ENCODE results near the gene TXN2. TPM values are rescaled to one million over a fixed set of nuclear protein-coding genes. Genes with fewer than 3 reads are reported as not detected.

TXN2 gene, protein sequence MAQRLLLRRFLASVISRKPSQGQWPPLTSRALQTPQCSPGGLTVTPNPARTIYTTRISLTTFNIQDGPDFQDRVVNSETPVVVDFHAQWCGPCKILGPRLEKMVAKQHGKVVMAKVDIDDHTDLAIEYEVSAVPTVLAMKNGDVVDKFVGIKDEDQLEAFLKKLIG
- 56.0 to 72.4 TPM (median 67.6 TPM) in 5 replicates for total RNA-seq (2022; extraction: Qiagen RNA extraction; ENCODE audit: low read depth)

DNA sequence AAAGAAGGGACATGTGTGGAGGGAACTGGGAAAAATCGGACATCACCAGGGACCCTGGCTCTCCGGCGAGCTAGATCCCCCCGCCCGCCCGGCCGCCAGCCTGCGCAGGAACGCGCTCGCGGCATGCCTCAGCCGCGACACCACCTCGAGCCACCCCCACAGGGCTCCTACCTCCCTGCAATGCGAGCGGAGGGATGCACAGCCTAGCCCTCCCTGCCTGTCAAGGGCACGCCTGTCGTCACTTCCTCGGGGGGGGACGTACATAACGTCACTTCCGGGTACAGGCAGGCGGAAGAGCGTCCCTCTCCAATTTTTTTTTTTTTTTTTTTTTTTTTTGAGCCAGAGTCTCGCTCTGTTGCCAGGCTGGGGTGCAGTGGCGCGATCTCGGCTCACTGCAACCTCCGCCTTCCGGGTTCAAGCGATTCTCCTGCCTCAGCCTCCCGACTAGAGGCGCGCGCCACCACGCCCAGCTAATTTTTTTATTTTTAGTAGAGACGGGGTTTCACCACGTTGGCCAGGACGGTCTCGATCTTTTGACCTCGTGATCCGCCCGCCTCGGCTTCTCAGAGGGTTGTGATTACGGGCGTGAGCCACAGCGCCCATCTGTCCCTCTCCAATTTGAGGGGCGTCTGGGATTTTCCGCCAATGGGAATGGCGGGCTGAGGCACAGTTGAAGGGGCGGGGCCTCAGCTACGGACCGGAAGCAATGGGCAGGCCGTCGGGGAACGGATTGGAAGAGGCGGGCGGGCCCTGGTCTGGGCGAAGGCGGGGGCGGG, at the start of gene TXN2:
Gene TXN2 (minus strand): TSS at position 248 of the 776 bp plus-strand sequence. CDS start 803 bp downstream, outside the sequence.

DNA sequence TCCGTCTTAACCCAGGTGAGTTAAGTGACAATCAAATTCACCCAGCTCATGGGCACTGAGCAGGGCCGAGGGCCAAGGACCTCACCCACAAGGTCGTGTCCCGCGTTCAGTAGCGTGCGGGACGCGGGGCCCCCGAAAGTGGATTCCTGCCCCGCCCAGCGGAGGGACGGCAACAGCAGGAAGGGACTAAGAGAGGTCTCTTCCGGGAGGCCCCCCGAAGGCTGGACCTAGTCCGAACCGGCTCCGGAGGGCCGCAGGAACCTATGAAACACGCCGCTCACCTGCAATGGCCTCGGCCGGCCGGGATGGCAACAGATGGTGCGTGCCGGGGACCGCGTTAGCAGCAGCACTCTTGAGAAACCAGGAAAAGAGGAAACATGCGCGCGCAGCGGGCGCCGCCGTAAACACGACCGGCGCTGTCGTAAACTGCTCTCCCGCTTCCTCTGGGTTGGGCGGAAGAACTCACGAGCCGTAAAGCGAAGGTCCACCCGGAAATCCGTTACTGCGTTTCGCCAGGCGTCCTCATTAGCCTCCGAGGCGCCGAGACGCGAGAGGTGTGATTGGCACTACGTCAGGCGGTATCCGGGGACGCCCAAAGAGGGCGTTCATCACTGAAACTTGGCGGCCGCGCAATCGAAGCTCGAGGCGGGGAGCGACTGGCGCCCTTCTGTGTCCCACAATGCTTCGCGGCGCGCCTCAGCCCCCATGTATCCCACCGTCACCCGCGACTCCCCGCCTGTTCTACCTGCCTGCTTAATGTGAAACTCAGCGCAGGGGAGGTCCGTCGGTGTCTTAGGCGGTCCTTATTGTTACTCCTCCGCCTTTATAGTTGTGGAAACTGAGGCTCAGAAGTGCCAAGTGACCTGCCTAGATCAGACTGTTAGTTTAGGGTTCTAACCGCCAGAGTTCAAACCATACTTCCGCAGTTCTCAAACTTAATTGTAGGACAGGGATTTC, 47.6 kb upstream of the TXN2 start, which contains the start of gene EIF3D:
Gene EIF3D (minus strand): TSS at position 372 of the 957 bp plus-strand sequence. CDS start 3,045 bp downstream, outside the sequence.

DNA sequence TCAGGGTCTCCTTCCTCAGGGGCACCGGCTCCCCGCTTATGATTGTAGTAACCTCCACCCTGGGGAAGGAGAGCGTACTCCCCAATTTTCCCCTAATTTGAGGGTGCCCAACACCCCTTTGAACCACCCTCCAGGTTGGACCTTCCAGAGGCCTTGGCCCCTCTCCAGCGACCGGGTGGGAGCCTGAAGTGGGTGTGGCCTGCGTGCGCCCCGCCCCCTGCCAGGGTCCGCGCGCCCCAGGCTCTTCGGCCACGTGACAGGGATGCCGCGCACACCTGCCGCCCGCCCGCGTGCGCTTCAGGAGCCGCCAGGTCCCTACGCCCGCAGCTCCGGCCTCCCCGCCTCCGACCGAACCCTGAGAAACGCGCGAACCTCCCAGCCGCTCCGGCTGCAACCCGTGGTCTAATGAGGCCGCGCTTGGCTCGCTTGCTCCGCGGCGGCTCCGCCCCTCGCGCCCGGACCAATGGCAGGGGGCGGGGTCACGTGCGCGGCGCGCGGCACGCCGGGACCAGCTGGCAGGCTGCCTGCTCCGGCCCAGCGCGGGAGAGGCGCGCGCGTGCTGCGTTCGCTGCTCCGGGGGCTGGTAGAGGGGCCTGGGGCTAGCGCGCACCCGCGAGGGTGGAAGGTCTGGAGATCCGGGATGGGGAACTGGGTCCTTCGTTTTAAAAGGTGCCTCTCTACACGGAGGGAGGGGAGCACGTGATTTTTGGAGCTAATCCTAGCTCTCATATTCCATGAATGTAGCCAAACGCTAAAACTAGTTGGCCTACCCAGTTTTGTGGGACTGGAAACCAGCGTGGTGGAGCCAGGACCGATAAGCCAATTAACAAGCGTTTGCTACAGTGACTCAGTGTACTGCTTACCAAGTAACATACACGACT, 25.4 kb upstream of the TXN2 start, which contains the start of gene FOXRED2:
Gene FOXRED2 (minus strand): TSS at position 404 of the 881 bp plus-strand sequence. CDS start 618 bp downstream, outside the sequence.

Other genes starting within 250 kb of the TXN2 start
- 27.3 to 34.3 TPM (median 32.1 TPM) in 5 replicates for gene APOL2, start 242.1 kb downstream of the TXN2 start, total RNA-seq (2022; extraction: Qiagen RNA extraction; ENCODE audit: low read depth)
- 9.4 to 11.9 TPM (median 9.7 TPM) in 5 replicates for gene APOL1, start 228.5 kb downstream of the TXN2 start, total RNA-seq (2022; extraction: Qiagen RNA extraction; ENCODE audit: low read depth)
- 166 to 193 TPM (median 184 TPM) in 5 replicates for gene MYH9, start 93.7 kb downstream of the TXN2 start, total RNA-seq (2022; extraction: Qiagen RNA extraction; ENCODE audit: low read depth)
- gene FOXRED2, start 25.4 kb upstream of the TXN2 start, total RNA-seq (2022; extraction: Qiagen RNA extraction; ENCODE audit: low read depth), result 12.1 to 17.3 TPM (median 15.4 TPM) in 5 replicates
- gene EIF3D, start 47.5 kb upstream of the TXN2 start, total RNA-seq (2022; extraction: Qiagen RNA extraction; ENCODE audit: low read depth), result 152 to 208 TPM (median 168 TPM) in 5 replicates
- not detected in 5 replicates for gene CACNG2, start 222.1 kb upstream of the TXN2 start, total RNA-seq (2022; extraction: Qiagen RNA extraction; ENCODE audit: low read depth)